Measurements from ENCODE around the gene ATXN1L.
A peak's percentile ranks its signal among the peaks of the same experiment; 100 is the strongest.
"Not testable (repeated sequence)": the region's sequence is repeated elsewhere in the genome, so short reads cannot be mapped to it uniquely, and the experiment has no call there.

The ATXN1L gene

GRCh38 chr16:71852158-71852557 is 6.4 kb downstream of the ATXN1L start:
- DNase-seq: no peak

GRCh38 chr16:71852561-71852960 is 6.8 kb downstream of the ATXN1L start:
- no peak for DNase-seq

GRCh38 chr16:71853413-71853812 is 7.6 kb downstream of the ATXN1L start:
- DNase-seq: no peak

- no peak for DNase-seq
These were observed 8.7 kb downstream of the ATXN1L start for GRCh38 chr16:71854369-71854948.

- no peak for DNase-seq
These were observed 10.3 kb downstream of the ATXN1L start for GRCh38 chr16:71855937-71856662.

GRCh38 chr16:71859762-71860521 is 14.2 kb downstream of the ATXN1L start:
- DNase-seq: no peak

- no peak for DNase-seq
These were observed 18.2 kb downstream of the ATXN1L start for GRCh38 chr16:71863995-71864394.

GRCh38 chr16:71865173-71865863 is 19.5 kb downstream of the ATXN1L start:
- DNase-seq: no peak

GRCh38 chr16:71867175-71867574 is 21.4 kb downstream of the ATXN1L start:
- DNase-seq: not testable (repeated sequence)

- peak in 1 of 14 donors; percentile 54 for DNase-seq
These were observed 22.2 kb downstream of the ATXN1L start for GRCh38 chr16:71867939-71868338.

- no peak for DNase-seq
These were observed 23.3 kb downstream of the ATXN1L start for GRCh38 chr16:71869089-71869488.

GRCh38 chr16:71870818-71871217 is 25.0 kb downstream of the ATXN1L start:
- no peak for DNase-seq

GRCh38 chr16:71873199-71873598 is 27.4 kb downstream of the ATXN1L start:
- DNase-seq: no peak

GRCh38 chr16:71878911-71879310 is 33.1 kb downstream of the ATXN1L start:
- no peak for DNase-seq

GRCh38 chr16:71880176-71880575 is 34.4 kb downstream of the ATXN1L start:
- DNase-seq: no peak

GRCh38 chr16:71882505-71883167 is 36.9 kb downstream of the ATXN1L start:
- peak in 10 of 14 donors; percentile 2 to 82 (median 18) for DNase-seq

GRCh38 chr16:71883168-71883848 is 37.5 kb downstream of the ATXN1L start:
- peak in 11 of 14 donors; percentile 30 to 69 (median 51) for DNase-seq

GRCh38 chr16:71883849-71884638 is 38.3 kb downstream of the ATXN1L start, which contains the start of gene ZNF821:
Gene ZNF821 (minus strand): TSS chr16:71884182. CDS start chr16:71879946, 4,236 bp downstream.
- DNase-seq: peak in 13 of 14 donors; percentile 37 to 83 (median 65)

GRCh38 chr16:71885261-71885650 is 39.5 kb downstream of the ATXN1L start:
- DNase-seq: no peak

GRCh38 chr16:71889147-71889546 is 43.4 kb downstream of the ATXN1L start:
- no peak for DNase-seq

GRCh38 chr16:71893888-71894228 is 48.1 kb downstream of the ATXN1L start:
- no peak for DNase-seq
